Vagina (tissue), 2 donors: Measurements from ENCODE around the gene SCAF11. TPM values are rescaled to one million over a fixed set of nuclear protein-coding genes. Genes with fewer than 3 reads are reported as not detected.

Experiments
- DNase-seq, 2 donors: peaks; one replicate each; pipeline ENCODE4 v3.0.0-alpha.2; 2017; ENCODE audit errors: extremely low spot score in 2 of 2
- H3K27ac ChIP-seq: fragments of 200-600 bp; sonication (generic); one replicate; pipeline ENCODE4 v1.5.1; 2019
- H3K27me3 ChIP-seq: fragments of 200-600 bp; sonication (generic); one replicate; pipeline ENCODE4 v1.5.1; 2019
- H3K36me3 ChIP-seq, 2 donors: fragments of 200-600 bp; sonication (generic); one replicate each; pipeline ENCODE4 v1.5.1; 2017 to 2019
- H3K4me1 ChIP-seq: fragments of 200-600 bp; sonication (generic); one replicate; pipeline ENCODE4 v1.5.1; 2019
- H3K4me3 ChIP-seq, 2 donors: fragments of 200-600 bp; sonication (generic); 1 replicate in 1 of 2; 2 replicates in 1 of 2; pipeline ENCODE4 v1.5.1; 2016 to 2019
- H3K9me3 ChIP-seq: fragments of 200-600 bp; sonication (generic); one replicate; pipeline ENCODE4 v1.5.1; 2019
- POLR2A ChIP-seq, 2 donors: fragments of 450-650 bp; IDR thresholded peaks; one replicate each; pipeline ENCODE4 v1.6.1; 2017; ENCODE audit warnings: antibody characterized with exemption in 2 of 2, mild to moderate bottlenecking in 2 of 2, moderate library complexity in 2 of 2
- POLR2AphosphoS5 ChIP-seq, 2 donors: sonication (generic); formaldehyde crosslinking; IDR thresholded peaks; one replicate each; pipeline ENCODE4 v1.9.0; 2017; ENCODE audit warnings: antibody characterized with exemption in 2 of 2, mild to moderate bottlenecking in 2 of 2, low read depth in 1 of 2; ENCODE audit not compliant: insufficient read depth in 1 of 2
- intact Hi-C: fragments of 100-400 bp; cut with DNase I; formaldehyde crosslinking; loops from one replicate; pipeline ENCODE4 v1.15.1; 2023
- total RNA-seq: library from RNA; depleted of rRNA; stranded (reverse); fragments of >200 nt; gene quantifications from one replicate; pipeline ENCODE4 v1.2.3, GENCODE V29; 2016
- TF ChIP-seq, protein P1 (sequence below), 3 experiments: fragments of 450-650 bp in 2 of 3; fragments of 200-600 bp in 1 of 3; sonication (generic) in 1 of 3; IDR thresholded peaks; one replicate each; pipeline ENCODE4 v1.5.1; 2017 to 2019; ENCODE audit warnings: antibody characterized with exemption in 3 of 3, mild to moderate bottlenecking in 2 of 3, moderate library complexity in 2 of 3

SCAF11 gene
- total RNA-seq, 1 donor from 2014 or later = 104 TPM

DNA sequence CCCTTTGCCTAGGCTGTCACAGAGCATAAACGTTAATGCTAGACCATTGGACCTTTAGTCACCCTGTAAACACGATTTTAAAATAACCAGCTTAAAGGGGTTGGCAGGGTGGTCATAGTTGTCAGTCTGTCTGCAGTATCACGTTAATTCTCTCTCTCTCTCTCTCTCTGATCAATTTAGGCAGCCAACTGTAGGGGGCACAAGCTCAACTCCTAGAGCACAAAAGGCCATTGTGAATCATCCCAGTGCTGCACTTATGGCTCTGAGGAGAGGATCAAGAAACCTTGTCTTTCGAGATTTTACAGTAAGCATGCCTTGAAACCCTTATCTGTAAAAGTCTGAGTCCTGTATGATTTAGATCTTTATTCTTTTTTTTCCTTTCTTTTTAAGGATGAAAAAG, 97.1 kb downstream of the SCAF11 start:
- no peak for DNase-seq
- Histone ChIP-seq H3K4me3 (no peak overlapping the region), H3K27me3 (no peaks in the 10 kb centered on the region), H3K27ac (no peak overlapping the region), H3K9me3 (no peaks in the 10 kb centered on the region), H3K36me3 (peaks cover 0 to 33% of the 10 kb centered on the region in 2 donors), H3K4me1 (no peaks in the 10 kb centered on the region)
- intact Hi-C loops = no loop called here
- TF ChIP-seq POLR2AphosphoS5 (IDR thresholded peaks at IDR 0.05; ENCODE audit: insufficient read depth in 1 of 2, low read depth in 1 of 2) = no peak
- no peak for TF ChIP-seq POLR2A (IDR thresholded peaks at IDR 0.05)
- TF ChIP-seq, protein P1, sequence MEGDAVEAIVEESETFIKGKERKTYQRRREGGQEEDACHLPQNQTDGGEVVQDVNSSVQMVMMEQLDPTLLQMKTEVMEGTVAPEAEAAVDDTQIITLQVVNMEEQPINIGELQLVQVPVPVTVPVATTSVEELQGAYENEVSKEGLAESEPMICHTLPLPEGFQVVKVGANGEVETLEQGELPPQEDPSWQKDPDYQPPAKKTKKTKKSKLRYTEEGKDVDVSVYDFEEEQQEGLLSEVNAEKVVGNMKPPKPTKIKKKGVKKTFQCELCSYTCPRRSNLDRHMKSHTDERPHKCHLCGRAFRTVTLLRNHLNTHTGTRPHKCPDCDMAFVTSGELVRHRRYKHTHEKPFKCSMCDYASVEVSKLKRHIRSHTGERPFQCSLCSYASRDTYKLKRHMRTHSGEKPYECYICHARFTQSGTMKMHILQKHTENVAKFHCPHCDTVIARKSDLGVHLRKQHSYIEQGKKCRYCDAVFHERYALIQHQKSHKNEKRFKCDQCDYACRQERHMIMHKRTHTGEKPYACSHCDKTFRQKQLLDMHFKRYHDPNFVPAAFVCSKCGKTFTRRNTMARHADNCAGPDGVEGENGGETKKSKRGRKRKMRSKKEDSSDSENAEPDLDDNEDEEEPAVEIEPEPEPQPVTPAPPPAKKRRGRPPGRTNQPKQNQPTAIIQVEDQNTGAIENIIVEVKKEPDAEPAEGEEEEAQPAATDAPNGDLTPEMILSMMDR (IDR thresholded peaks at IDR 0.05) = no peak

DNA sequence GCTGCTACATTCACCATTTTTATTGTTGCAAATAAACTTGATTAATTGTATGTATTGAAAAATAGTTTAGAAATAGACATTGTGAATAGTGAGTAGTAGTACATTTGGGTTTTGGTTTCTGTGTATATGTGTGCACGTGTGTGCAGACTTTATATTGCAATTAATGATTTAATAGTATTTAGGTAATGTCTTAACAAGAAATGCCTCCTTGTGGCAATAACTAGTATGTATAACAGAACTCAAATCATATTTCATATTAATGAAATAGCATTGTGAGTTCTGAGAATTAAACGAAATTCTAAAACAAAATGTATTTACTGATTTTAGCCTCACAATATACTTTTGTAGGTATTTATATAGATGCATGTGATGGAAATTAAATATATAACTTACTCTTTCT, 100.1 kb downstream of the SCAF11 start:
- intact Hi-C loops = no loop called here
- no peaks in the 10 kb centered on the region for H3K9me3 ChIP-seq
- no peak overlapping the region for H3K4me3 ChIP-seq
- TF ChIP-seq, protein P1 (IDR thresholded peaks at IDR 0.05) = no peak
- TF ChIP-seq POLR2AphosphoS5 (IDR thresholded peaks at IDR 0.05; ENCODE audit: insufficient read depth in 1 of 2, low read depth in 1 of 2) = no peak
- TF ChIP-seq POLR2A (IDR thresholded peaks at IDR 0.05) = no peak
- peaks cover 0 to 21% of the 10 kb centered on the region in 2 donors for H3K36me3 ChIP-seq
- H3K27ac ChIP-seq = no peak overlapping the region
- no peaks in the 10 kb centered on the region for H3K4me1 ChIP-seq
- DNase-seq = no peak
- no peaks in the 10 kb centered on the region for H3K27me3 ChIP-seq

DNA sequence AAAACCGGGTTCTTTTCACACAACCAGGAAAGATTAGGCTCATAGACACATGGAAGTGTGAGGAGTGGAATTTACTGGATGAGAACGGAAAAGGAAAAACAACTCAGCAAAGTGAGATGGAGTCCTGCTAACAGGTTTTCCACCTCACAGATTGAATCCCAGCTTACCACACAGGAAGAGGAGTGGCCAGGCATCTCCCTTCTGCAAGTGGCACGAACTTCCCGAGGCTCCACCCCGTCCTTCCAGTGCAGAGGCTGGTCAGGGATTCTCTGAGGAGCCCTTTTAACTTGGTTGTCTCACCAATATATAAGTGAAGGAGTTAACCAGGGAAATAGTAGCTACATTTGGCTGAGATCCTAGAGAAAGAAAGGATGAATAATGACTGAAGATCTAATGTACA, 102.8 kb downstream of the SCAF11 start:
- no peaks in the 10 kb centered on the region for H3K27me3 ChIP-seq
- intact Hi-C loops = no loop called here

DNA sequence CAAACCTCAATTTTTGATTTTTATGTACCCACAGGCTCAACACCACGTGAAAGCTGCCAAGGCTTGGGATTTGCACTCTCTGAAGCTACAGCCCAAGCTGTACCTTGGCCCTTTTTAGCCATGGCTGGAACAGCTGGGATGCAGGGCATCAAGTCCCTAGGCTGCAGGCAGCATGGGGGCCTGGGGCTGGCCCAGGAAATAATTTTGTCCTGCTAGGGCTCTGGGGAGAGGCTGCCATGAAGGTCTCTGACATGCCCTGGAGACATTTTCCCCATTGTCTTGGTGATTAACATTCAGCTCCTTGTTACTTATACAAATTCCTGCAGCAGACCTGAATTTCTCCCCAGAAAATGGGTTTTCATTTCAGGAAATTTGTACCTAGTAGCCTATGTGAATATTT, 103.7 kb downstream of the SCAF11 start:
- TF ChIP-seq POLR2A (IDR thresholded peaks at IDR 0.05) (no peak), POLR2AphosphoS5 (IDR thresholded peaks at IDR 0.05; ENCODE audit: insufficient read depth in 1 of 2, low read depth in 1 of 2) (no peak)
- TF ChIP-seq, protein P1 (IDR thresholded peaks at IDR 0.05) = no peak
- Histone ChIP-seq H3K36me3 (peaks cover 0 to 3% of the 10 kb centered on the region in 2 donors), H3K9me3 (no peaks in the 10 kb centered on the region), H3K4me3 (no peak overlapping the region), H3K27me3 (no peaks in the 10 kb centered on the region), H3K27ac (no peak overlapping the region), H3K4me1 (no peaks in the 10 kb centered on the region)
- DNase-seq = no peak
- intact Hi-C loops = no loop called here

More for the DNA sequence above, 102.8 kb downstream of the SCAF11 start:
- Histone ChIP-seq H3K4me1 (no peaks in the 10 kb centered on the region), H3K36me3 (peaks cover 0 to 12% of the 10 kb centered on the region in 2 donors), H3K9me3 (no peaks in the 10 kb centered on the region), H3K4me3 (no peak overlapping the region), H3K27ac (no peak overlapping the region)
- no peak for DNase-seq
- TF ChIP-seq, protein P1 (IDR thresholded peaks at IDR 0.05) = no peak
- TF ChIP-seq POLR2A (IDR thresholded peaks at IDR 0.05) (no peak), POLR2AphosphoS5 (IDR thresholded peaks at IDR 0.05; ENCODE audit: insufficient read depth in 1 of 2, low read depth in 1 of 2) (no peak)

DNA sequence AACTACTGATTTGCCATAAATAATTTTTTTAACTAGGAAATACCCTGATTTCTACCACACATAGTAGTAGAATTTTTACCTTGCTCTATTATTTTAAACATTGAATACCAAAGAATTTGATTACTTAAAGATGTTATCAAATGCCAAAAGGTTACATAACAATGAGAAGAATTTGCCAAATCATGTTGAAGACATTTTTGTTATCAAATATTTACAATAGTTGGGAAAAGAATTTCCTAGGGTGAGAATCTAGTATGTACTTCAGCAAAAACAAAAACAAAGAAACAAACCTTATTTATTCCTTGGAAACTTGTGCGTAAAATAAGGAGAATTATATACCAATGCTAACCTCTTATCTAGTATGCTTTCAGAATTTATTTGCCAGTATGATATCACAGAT, 107.2 kb downstream of the SCAF11 start:
- Histone ChIP-seq H3K9me3 (no peaks in the 10 kb centered on the region), H3K36me3 (peaks cover 0 to 4% of the 10 kb centered on the region in 2 donors), H3K27ac (no peak overlapping the region), H3K27me3 (no peaks in the 10 kb centered on the region), H3K4me1 (peaks cover 9% of the 10 kb centered on the region), H3K4me3 (no peak overlapping the region)
- no peak for DNase-seq
- TF ChIP-seq POLR2AphosphoS5 (IDR thresholded peaks at IDR 0.05; ENCODE audit: insufficient read depth in 1 of 2, low read depth in 1 of 2) (no peak), POLR2A (IDR thresholded peaks at IDR 0.05) (no peak)
- TF ChIP-seq, protein P1 (IDR thresholded peaks at IDR 0.05) = no peak
- intact Hi-C loops = no loop called here
